IMR-90 (cell line): ENCODE results near the gene HDGFL2.

Experiments used
- CTCF ChIP-seq: conservative IDR thresholded peaks from 2 replicates; pipeline ENCODE4 v1.5.1; 2012; ENCODE audit warnings: mild to moderate bottlenecking, low read depth, low read length, improper control_type of control experiment
- MXI1 ChIP-seq: IDR thresholded peaks from 2 replicates; pipeline ENCODE4 v1.6.1; 2012; ENCODE audit warnings: low read depth, mild to moderate bottlenecking, low read length, moderate library complexity, borderline replicate concordance
- RAD21 ChIP-seq: IDR thresholded peaks from 2 replicates; pipeline ENCODE4 v1.6.1; 2012; ENCODE audit warnings: low read length, improper control_type of control experiment
- SMC3 ChIP-seq: fragments of 150-350 bp; IDR thresholded peaks from 2 replicates; pipeline ENCODE4 v1.6.1; 2016; ENCODE audit warnings: low read depth, mild to moderate bottlenecking, antibody characterized with exemption, low read length, moderate library complexity

- TF ChIP-seq CTCF, result no peak
- no peak for TF ChIP-seq MXI1
- no peak for TF ChIP-seq SMC3
- TF ChIP-seq RAD21, result no peak
Measured at GRCh38 chr19:4504891-4505569, 32.9 kb downstream of the HDGFL2 start.
